HG02970 (cell line): Measurements from ENCODE around the gene UTS2R.

Source experiments
- ATAC-seq: cut with Tn5 transposase; IDR thresholded peaks from one replicate; pipeline ENCODE4 v1.9.1; 2021; ENCODE audit warnings: mild to moderate bottlenecking, moderate library complexity, moderate number of reproducible peaks; ENCODE audit not compliant: unreplicated experiment, low FRiP score

The UTS2R gene

DNA sequence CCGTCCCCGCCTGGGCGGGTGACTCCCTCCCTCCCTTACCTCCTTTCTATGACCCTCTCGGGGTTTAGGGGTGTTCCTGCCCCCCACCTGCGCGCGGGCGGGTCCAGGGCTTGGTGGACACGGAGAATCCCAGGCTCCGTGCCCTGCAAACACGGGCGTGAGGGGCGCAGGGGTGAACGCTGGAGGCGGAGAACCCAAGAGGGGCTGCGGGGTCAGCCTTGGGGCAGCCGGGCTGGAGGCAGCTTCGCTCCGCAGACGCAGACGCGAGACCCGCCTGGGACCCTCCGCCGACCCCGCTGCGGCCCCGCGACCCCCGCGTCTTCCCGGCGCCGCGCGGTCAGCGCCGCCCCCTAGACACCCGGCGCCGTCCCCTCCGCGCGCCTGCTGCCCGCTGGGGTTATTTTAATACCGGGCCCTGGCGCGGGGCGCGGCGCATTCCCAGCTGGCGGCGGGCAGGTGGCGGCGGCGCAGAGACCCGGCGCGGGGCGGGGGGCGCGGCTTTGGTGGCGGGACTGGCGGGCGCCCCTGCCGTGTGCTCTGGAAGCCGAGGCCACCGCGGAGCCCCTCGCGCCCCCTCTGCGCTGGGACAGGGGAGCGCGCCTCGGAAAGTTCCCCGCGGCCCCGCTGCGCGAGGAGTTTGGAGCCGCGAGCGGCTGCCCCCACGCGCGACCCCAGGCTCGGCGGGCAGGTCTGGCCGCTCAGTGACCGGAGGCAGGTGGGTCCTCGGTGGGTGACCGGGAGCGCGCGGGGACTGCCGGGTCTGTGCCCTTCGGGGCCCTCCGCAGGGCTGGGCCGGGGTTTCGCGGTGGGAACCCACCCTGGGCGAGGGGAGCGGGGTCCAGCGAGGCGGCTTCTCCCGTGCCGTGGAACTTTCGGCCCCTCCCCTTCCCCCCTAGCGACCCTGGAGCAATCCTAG lies at the start of gene UTS2R:
Gene UTS2R (plus strand): TSS at position 433 of the 916 bp plus-strand sequence. CDS start 2,560 bp downstream, outside the sequence.
- ATAC-seq, result no peak

DNA sequence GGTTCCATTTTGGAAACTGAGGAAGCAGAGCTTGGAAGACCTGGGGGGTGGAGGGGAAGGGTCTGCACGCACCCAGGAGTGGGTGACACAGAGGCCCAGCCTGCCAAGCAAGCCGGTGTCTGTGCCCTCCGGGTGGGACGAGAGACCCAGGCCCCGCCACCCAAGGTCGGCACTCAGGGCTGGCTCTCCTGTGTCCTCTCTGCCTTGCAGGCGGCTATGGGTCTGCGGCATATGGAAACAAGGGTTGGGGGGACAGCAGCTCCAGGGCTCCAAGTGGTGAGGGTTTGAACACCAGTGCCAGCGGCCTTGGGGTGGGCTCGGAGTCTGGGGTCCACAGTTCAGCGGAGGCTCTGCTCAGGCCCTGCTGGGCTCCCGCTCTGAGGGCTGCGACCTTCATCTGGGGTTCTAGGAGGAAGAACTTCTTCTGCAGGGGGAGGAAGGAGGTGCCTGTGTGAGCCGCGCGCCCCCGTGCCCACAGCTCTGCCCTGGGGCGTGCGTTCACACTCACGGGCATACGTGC lies 49.6 kb upstream of the UTS2R start:
- ATAC-seq, result no peak

DNA sequence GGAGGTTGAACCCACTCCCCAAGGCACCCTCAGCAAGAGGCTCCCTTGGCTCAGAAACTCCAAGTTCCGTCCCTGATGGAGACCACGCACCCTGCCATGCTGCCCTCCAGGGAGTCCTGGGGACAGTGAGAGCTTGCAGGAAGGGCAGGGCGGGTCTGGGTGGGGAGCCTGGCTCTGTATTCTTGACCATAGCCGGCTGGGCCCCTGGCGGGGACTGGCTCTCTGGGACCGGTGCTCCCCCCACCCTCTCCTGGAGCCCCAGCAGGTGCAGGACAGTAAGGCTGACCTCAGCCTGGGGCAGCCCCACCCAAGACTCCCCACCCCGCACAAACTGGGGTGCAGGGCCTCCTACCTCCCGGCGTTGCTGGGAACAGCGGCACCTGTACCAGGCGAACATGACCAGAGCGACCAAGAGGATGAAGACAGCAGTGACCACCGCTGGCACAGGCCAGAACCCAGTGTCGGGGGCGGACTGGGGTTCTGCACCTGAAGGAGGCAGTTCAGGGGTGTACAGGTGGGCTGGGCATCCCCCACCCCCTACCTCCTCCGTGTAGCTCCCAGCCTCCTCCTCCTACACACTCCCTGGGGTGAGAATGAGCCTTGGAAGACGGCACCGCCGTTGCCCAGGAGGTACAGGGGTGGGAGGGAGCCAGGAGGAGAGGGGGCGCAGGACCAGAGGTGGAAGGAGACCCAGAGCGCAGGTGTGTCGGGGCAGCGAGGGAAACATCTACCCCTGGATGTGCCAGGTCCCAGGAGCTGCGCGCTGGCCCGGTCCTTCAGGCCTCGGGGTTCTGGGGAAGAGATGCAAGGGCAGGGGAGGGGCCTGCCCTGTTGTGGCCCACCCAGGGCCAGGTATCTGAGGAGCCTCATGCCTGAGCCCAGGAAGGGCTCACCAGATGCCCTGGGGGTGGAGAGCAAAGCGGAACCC lies 48.8 kb upstream of the UTS2R start:
- ATAC-seq, result no peak

DNA sequence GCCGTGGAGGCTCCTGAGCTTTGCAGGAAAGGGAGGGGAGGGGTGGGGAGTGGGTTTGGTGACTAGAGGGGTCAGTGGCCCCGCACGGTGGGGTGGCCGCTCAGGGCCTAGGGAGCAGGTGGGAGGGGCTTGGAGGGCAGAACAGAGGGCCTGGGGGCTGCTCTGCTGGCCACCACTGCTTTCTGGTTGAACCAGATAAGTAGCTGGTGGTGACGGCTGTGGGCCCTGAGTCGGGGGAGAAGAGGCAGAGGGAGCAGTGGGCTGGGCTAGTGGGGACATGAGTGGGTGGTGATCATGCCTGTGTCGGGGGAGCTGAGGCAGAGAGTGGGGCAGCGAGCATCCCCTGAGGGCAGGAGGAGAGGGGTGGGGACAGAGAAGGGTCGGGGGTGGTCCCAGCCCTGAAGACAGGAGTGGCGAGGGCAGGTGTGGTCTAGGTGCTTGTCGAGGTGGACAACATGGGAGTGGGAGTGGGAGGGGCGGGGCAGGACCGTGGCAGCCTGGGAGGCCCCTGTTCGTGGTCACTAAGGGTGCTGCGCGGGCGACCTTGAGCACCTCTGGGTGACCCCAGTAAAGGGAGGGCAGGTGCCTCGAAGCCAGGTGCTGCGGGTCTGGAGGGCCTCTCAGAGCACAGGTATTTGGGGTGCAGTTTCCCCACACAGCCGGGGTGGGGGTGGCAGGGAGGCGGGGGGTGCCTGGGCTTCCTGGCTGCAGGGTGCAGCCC lies 47.9 kb upstream of the UTS2R start:
- ATAC-seq, result no peak

DNA sequence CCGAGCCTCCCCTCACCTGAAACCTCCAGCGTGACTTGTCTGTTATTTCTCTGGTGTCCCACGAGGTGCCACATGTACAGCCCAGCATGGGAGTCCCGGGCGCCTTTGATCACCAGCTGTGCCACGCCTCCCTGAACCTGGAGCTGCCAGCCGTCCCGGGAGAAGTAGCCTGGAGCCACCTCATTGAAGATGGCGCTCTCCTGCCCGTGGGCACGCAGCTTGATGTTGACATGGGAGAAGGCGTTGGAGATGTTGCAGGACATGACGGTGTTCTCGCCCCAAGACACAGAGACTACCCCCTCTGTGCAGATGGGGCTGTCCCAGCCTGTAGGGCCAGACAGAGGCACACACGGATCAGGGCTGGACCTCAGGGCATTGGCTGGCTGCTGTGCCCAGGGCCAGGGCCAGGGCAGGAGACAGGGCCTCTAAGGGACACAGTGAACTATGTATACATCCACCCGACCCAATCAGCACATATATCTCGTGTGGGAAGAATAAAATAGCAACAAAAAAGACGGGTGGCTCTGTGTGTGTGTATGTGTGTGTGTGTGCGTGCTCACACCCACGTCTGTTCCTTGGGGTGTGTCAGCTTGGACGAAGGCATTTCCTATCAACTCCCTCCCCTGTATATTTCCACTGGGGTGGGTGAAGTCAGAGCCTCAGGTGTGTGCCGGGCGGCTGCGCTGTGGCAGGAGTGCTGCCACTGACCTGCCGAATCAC lies 46.8 kb upstream of the UTS2R start:
- no peak for ATAC-seq

DNA sequence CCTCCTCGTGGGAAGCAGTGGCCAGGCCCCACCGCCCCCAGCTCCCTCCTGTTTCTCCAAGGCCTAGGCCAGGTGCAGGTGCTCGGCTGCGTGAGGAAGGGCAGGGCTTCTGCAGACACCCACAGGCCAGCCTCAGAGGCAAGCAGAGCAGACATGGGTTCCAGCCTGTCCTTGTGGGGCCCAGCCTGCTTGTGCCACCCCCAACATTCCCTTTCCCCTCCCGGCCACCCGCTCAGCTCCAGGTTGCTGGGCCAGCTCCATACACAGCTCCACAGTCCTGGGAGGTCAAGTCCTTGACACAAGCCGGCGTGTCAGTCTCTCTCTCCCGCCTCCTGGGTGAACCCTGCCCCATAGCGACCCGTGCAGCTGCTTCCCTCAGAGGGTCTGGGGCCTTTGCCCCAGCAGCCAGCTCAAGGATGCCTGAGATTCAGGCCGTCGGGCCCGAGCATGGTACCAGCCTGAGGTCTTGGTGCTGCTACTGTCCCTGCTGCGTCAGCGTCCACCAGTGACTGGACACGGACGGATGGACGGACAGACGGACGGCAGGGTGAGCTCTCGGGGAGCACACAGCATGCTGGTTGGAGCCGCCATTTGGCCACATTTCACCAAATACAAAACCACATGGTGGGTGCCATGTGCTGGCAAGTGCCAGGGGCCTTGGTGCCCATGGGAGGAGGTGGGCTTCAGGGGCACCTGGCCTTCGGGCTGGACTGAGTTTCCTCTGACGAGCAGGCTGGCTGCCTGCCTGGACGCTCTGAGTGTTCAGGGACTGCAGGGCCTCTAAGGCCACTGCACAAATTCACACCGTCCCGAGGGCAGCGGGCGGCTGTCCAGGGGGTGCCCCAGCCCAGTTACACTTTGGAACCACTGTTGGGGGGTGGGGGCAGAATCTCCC lies 46.0 kb upstream of the UTS2R start:
- ATAC-seq, result no peak

DNA sequence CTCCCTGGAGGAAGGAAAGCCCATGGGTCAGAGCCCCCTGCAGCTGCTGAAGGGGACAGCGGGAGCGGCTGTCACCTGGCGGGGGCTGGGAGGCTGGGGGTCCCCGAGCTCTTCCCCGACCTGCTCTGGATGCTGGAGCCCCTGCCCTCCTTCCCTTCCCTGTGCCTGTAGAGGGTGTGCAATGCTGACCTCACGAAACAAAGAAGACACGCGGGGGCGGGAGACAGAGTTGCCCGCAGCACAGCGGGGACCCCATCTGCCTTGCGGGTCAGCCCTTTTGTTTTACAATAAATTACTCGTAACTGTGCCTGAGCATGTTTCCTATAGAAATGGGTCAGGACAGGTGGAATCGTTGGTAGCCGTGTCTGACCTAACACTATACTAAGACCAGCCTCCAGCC lies 44.3 kb upstream of the UTS2R start:
- ATAC-seq, result no peak

DNA sequence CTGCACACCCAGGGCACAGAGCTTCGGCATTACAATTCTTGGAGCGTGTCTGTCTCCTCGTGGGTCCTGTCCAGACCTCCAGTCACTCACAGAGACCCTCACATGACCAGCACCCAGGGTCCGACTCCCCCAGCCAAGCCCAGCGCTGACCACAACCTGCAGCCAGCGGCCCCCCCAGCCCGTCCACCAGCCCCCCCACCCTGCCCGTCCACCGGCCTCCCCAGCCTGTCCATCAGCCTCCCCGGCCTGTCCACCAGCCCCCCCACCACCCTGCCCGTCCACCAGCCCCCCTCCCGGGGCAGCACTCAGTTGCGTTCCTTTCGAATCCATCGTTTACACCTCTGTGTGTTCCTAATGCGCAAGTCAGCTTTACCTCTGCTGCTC lies 43.8 kb upstream of the UTS2R start:
- no peak for ATAC-seq

DNA sequence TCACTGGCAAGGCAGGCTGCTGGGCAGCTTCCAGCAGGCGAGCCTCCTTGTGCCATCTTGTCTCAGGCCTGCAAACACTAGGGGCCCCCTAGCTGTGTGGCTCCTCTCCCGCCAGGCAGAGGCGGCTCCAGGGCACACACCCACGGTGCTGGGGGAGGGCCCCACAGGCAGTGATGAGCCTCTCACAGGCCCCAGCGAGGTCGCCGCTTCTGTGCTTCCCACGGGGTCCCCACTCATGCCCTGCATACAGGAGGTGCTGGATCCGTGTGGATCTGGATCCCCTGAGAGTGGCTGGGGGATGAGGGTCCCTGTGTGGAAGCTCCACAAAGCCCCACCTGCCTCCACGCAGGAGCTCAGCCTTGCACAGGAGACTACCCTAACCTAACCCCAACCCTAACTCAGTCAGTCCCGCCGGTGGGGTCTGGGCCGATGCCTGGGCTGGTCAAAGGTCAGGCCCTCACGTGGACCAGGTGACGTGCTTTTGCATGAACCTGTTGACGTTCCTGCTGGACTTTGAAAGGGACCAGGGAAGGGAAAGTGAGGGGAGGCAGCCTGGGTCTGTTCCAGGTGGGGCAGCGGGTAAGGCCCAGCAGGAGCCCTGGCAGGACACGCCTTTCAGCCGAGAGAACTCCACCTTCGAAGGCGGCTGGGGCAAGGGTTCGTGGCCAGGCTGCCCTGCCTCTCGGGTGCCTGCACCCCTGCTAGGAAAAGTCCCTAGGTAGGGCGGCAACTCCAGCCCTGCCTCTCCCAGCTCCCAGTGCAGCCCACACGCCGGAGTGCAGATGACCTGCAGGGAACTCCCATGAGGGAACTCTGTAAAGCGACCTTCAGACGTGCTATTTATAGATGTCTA lies 43.2 kb upstream of the UTS2R start:
- no peak for ATAC-seq

DNA sequence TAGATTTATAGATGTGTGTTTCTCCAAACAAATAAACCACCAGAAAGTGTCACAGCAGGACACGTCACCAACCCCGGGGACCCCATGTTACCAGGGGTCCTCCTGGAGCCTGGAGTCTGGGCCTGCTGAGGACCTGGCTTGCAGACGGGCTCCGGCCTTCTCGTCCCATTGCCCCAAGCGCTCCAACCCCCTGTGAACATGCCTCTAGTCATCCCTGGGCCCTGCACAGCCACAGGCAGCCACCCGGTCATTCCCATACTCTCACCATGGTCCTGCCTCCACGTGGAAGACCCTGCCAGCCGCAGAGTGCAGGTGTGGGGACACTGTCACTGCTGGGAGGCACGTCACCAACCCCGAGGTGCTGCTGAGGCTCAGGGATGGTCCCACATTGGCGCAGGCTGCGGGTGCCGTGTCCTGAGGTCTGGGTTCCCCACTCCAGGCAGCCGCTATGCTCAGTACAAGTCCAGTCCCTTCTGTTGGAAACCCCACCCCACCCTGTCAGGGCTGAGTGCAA lies 42.5 kb upstream of the UTS2R start:
- ATAC-seq, result no peak

DNA sequence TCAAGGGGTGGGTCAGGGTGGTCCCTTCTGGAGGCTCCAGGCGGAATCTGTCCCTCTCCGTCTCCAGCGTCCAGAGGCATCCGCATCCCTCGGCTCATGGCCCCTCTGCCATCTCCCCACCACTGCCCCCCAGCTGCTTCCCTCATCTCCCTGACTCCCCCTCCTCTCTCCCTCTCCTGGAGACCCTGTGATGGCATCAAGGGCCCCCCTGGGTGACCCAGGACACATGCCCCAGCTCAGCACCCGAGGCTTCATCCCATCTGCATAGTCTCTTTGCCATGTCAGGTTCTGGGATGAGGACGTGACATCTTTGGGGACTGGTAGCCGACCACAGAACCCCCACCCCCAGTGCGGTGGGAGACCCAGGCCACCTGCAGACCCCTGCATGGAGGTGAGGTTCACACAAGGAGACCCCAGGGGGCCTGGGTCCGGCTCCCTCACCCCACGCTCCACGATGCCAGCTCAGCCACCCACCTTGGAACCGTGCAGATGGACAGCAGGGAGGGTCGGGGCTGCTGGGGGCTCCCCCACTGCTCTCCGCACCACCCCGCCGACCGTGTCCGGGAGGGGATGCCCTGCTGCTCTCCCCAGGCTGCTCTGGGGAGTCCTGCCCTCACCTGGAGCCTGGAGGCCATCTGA lies 41.8 kb upstream of the UTS2R start:
- no peak for ATAC-seq

DNA sequence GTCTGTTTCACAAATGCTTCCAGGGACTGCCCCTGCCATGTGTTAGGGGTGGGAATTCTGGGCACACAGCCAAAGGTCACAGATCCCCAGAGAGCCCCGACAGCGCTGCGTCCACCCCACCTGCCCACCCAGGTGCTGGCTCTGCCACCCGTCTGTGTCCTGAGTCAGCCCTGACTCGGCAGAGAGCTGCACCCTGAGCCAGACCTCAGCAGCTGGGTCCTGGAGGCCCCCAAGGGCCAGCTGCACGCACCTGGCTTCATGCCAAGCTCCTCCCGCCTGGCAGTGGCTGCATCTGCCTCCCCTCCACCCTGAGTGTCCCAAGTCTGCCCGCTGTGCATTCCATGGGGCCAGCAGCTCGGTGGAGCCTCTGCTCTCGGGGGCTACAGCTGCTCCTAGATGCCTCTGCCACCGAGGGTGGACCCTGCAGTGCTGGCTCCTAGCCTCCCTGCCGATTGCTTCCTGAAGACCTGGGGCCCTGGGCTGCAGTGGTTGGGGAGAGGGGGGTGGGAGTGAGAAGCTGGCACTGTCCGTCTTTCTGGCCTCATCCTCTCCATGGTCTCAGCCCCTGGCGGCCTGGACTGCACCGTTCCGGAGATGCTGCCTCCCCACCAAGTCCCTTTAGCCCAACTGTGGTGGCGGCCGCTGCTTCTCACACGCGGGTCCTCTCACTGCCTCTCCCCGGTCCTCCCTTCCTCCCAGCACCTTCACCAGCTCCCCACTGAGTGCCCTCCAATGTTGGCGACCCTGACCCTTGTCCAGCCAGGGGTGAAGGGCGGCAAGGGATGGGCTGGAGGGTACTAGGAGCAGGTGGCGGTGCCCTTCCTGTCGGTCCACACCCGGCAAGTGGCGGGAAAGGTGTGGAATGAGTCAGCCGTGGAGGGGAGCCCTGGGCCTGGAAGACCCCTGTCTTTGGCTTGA lies 41.0 kb upstream of the UTS2R start:
- no peak for ATAC-seq

DNA sequence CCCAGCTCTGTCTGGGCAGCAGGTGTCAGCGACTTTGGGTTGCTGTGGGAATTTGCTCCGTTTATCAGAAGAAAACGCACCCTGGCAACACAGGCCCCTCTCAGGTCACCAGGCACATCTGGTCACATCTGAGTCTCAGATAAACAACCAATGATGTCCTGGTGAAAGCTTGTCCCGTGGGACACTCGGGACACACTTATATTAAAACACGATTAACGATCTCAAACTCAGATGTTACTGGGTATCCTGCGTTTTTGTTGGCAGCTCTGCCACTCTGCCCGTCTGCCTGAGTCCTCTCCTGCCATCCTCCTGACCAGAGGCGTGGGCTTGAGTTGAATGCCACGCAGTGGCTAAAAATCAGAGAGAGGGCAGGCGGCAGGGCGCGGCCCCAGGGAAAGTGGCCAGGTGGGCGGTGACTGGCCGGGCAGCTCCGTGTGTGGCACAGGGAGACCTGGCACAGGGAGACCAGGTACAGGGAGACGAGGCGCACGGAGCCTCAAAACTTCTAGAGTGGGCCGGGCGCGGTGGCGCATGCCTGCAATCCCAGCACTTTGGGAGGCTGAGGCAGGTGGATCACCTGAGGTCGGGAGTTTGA lies 40.1 kb upstream of the UTS2R start:
- ATAC-seq, result no peak

DNA sequence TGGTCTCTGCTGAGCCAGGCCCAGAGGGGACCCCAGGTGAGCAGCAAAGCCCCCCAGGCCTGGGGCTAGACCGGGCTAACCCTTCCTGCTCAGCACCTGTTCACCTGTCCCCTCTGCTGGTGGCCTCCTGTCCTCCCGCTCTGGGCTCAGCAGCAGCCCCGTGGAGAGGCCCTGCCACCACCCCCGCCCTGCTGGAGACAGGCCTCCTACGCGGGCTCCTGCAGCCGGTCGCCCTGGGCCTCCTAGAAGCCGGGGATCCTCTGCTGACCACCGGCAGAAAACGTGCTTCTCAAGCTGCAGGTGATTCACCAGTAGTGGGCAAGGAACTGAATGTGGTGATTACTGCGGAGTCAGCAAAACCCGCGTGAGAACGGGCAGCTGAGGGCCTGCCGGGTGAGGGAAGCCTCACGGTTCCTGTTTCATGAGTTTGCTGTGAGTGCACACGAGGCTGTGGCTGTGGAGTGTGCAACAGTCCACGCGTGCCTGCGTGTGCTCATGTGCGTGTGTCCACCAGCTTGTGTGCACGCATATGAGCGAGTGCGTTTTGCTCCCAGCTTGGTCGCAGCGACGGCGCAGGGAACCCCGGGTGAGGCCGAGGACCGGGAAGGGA lies 38.8 kb upstream of the UTS2R start:
- no peak for ATAC-seq
